Measurements from ENCODE around the gene RNF11.
"Not testable (repeated sequence)": the region's sequence is repeated elsewhere in the genome, so short reads cannot be mapped to it uniquely, and the experiment has no call there.

Gene RNF11, protein sequence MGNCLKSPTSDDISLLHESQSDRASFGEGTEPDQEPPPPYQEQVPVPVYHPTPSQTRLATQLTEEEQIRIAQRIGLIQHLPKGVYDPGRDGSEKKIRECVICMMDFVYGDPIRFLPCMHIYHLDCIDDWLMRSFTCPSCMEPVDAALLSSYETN

GRCh38 chr1:51235673-51236530, at the start of gene RNF11:
Gene RNF11, plus strand, starts transcription at chr1:51236273. Its CDS starts 484 bp downstream, at chr1:51236757.
- peak; percentile 69 to 85 (median 76) for DNase-seq (ENCODE audit: low read depth in 2 of 3, low spot score in 2 of 3)

- DNase-seq (ENCODE audit: low read depth in 2 of 3, low spot score in 2 of 3): no peak
Observed at GRCh38 chr1:51188230-51188629, 47.8 kb upstream of the RNF11 start.

- DNase-seq (ENCODE audit: low read depth in 2 of 3, low spot score in 2 of 3): no peak
Observed at GRCh38 chr1:51189421-51190073, 46.5 kb upstream of the RNF11 start.

- no peak for DNase-seq (ENCODE audit: low read depth in 2 of 3, low spot score in 2 of 3)
Observed at GRCh38 chr1:51190961-51191360, 45.1 kb upstream of the RNF11 start.

GRCh38 chr1:51192213-51192843, 43.7 kb upstream of the RNF11 start:
- DNase-seq (ENCODE audit: low read depth in 2 of 3, low spot score in 2 of 3): peak in 1 of 3 experiments; percentile 26

- no peak for DNase-seq (ENCODE audit: low read depth in 2 of 3, low spot score in 2 of 3)
Observed at GRCh38 chr1:51193564-51193963, 42.5 kb upstream of the RNF11 start.

DNA sequence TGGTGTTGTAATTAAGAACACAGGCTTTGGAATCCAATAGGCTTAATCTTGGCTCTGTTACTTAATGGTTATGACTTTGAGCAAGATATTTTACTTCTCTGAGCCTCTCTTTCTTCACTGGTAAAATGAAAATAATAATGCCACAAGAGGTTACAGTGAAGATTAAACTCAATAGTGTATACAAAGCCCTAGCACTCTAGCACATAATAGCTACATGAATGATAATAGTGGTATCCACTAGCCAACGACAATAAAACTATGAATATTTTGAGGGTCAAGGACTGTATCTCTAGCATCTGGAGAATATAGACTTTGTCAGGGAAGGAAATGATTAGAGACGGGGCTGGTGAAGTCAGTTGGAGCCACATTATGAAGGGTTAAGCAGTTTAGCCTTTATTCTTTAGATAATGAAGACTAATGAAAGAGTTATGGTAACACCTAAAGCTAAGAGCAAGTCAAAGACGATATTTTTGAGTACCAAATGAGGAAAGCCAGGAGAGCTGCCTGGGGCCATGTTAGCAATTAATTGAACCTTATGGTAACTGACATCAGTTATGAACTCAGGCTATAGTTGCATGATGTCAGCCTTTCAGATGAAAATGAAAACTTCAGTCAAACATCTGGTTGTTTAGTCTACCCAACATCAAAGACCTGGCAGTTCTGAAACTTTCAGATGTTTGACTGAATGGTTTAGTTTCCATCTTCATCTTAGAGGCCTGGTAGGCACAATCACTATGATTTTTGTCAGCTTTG, 32.8 kb upstream of the RNF11 start:
- DNase-seq (ENCODE audit: low read depth in 2 of 3, low spot score in 2 of 3): no peak

GRCh38 chr1:51203874-51204245, 32.2 kb upstream of the RNF11 start:
- DNase-seq (ENCODE audit: low read depth in 2 of 3, low spot score in 2 of 3): no peak

- DNase-seq (ENCODE audit: low read depth in 2 of 3, low spot score in 2 of 3): no peak
Observed at GRCh38 chr1:51210055-51210454, 26.0 kb upstream of the RNF11 start.

DNA sequence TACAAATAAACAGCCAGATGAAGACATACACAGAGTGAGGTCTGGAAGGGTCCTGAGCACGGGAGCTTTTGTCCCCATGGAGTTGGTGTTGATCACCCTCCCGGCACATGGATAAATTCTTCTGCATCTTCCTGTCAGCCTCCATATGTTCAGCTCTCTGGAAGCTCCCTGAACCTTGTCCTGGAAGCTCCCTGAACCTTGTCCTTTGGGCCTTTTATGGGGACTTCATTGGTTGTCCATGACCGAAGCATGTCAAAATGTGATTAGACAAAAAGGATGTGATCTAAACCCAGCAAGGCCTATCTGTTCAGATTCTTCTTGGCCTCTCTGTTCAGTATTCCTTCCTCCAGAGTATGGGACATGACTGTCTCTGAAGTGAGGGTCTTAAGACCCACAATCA, 25.4 kb upstream of the RNF11 start:
- no peak for DNase-seq (ENCODE audit: low read depth in 2 of 3, low spot score in 2 of 3)

DNA sequence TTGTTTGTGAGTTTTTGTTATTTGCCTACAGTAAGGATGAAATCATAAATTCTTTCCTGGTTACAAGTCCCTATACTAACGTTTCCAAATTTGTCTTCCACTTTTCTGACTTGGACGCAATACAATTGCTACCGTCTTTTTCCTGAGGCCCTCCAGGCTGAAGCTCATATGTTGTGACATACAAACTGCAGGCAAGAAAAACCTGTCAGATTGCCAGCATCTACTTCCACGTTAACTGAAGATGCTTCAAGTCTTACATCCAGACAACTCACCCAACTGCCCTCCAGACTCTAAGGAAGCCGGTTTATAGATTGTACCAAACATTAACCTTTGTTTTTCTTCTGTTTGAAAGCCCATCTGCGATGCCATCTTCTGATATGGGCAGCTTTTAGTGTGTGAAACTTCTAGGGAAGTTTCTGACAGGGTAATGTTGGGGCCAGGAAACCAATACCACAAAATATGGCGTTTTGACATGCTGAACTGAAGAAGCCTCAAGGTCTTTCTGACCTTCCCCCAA, 21.4 kb upstream of the RNF11 start:
- DNase-seq (ENCODE audit: low read depth in 2 of 3, low spot score in 2 of 3): no peak

- no peak for DNase-seq (ENCODE audit: low read depth in 2 of 3, low spot score in 2 of 3)
Observed at GRCh38 chr1:51215169-51215568, 20.9 kb upstream of the RNF11 start.

- no peak for DNase-seq (ENCODE audit: low read depth in 2 of 3, low spot score in 2 of 3)
Observed at GRCh38 chr1:51216631-51217030, 19.4 kb upstream of the RNF11 start.

- no peak for DNase-seq (ENCODE audit: low read depth in 2 of 3, low spot score in 2 of 3)
Observed at GRCh38 chr1:51217101-51217500, 19.0 kb upstream of the RNF11 start.

DNA sequence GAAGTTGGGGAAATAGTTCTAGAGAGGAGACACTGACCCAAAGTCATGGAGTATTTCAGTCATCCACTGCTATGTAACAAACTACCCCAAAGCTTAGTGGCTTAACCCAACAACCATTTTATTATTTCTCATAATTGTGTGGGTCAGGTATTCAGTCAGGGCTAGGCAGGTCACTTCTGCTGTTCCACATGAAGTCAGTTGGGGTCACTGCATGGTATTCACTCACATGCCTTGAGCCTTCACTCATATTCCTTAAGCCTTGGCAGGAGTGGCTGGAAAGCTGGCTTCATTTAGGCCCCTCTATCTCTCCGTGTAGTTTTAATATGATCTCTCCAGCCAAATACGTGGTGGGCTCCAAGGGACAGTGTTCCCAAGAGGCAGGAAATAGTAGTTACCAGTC, 17.5 kb upstream of the RNF11 start:
- no peak for DNase-seq (ENCODE audit: low read depth in 2 of 3, low spot score in 2 of 3)

DNA sequence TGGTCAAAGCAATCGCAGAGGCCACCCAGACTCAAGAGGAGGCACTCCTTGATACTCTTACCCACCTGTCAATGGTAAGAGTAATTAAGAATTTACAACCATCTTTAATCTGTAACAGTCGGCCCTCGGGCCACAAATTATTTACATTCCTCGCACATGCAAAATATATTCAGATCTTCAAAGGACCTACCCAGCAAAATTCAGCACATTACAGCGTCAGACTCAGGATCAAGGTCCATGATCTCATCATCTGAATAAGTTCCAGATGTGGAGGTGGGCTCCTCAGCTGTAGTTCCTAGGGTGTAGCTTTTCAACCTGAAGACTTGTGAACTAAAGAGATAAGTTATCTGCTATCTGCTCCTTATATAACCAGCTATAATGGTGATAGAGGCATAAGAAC, 17.1 kb upstream of the RNF11 start:
- no peak for DNase-seq (ENCODE audit: low read depth in 2 of 3, low spot score in 2 of 3)

DNA sequence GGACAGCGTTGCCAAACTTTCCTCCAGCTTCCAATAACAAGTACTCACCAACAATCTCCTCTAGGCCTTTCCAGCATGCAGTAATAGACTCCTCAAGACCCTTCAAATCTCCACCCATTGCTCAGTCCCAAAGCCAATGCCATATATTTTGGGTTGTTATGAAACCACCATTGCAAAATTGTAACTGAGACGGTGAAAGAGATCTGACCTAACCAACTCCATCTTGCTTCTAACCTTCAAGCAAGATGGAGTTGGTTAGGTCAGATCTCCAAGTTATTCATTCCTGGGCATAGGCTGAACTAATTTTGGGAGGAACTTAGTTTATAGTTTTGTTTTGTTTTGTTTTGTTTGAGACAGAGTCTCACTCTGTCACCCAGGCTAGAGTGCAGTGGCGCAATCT, 14.5 kb upstream of the RNF11 start:
- not testable (repeated sequence) for DNase-seq (ENCODE audit: low read depth in 2 of 3, low spot score in 2 of 3)

GRCh38 chr1:51222136-51222787, 13.8 kb upstream of the RNF11 start:
- no peak for DNase-seq (ENCODE audit: low read depth in 2 of 3, low spot score in 2 of 3)

DNA sequence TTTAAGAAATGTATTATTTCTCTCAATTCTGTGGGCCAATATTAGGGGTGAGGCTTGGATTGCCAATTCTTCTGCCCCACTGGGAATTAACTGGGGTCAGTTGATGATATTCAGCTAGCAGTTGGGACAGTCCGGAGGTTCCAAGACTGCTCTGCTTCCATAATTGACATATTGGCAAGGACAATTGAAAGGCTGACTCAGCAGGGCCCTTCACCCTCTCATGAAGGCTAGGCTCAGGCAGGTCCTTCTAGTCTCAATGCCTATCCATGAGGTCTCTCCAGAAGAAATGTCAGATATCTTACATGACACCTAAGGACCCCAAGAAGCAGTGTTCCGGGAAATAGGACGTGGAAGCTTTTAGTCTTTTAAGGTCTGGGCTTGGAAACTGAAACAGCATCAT, 13.3 kb upstream of the RNF11 start:
- DNase-seq (ENCODE audit: low read depth in 2 of 3, low spot score in 2 of 3): no peak

DNA sequence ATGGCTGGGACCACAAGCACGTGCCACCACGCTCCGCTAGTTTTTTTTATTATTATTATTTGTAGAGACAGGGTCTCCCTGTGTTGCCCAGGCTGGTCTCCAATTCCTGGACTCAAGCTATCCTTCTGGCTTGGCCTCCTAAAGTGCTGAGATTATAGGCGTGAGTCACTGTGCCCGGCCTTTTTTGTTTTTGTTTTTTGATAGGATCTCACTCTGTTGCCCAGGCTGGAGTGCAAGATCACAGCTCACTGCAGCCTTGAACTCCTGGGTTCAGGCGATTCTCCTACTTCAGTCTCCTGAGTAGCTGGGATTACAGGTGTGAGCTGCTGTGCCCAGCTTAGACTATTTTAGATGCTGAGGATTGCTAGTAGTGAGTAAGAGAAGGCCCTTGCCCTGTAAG, 11.8 kb upstream of the RNF11 start:
- no peak for DNase-seq (ENCODE audit: low read depth in 2 of 3, low spot score in 2 of 3)
